ENCODE results near the gene RAB6A. TPM values are rescaled to one million over a fixed set of nuclear protein-coding genes. Genes with fewer than 3 reads are reported as not detected.

RAB6A gene
- total RNA-seq, 1 donor from 2014 or later: 185 TPM

DNA sequence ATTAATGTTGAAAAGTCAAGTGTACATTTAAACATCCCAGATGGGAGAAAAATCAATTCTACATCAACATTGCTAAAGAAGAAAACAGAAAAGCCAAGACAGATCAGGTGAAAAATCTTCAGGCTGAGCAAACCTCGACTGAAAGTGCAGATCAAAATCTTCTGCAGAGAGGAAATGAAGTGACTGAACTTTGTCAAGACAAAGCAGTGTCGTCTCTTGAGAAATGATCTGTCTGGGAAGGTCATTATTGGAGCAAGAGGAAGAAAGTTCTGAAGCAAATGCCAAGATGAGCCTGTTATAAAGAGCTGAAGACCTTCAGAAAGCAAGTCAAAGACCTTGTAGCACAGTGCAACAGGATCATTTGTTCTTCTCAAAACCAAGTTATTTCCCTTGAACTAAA is 120.3 kb downstream of the RAB6A start:
- DNase-seq (ENCODE audit: low spot score): no peak
- Mint-ChIP-seq H3K4me3 (ENCODE audit: unreplicated experiment) (no peak overlapping the region), H3K27me3 (ENCODE audit: low read depth) (no peaks in the 10 kb centered on the region), H3K27ac (ENCODE audit: unreplicated experiment) (no peak overlapping the region), H3K9me3 (ENCODE audit: low read depth) (no peaks in the 10 kb centered on the region), H3K36me3 (ENCODE audit: low read depth) (no peaks in the 10 kb centered on the region), H3K4me1 (ENCODE audit: low read depth) (no peaks in the 10 kb centered on the region)
- TF ChIP-seq, protein P1, sequence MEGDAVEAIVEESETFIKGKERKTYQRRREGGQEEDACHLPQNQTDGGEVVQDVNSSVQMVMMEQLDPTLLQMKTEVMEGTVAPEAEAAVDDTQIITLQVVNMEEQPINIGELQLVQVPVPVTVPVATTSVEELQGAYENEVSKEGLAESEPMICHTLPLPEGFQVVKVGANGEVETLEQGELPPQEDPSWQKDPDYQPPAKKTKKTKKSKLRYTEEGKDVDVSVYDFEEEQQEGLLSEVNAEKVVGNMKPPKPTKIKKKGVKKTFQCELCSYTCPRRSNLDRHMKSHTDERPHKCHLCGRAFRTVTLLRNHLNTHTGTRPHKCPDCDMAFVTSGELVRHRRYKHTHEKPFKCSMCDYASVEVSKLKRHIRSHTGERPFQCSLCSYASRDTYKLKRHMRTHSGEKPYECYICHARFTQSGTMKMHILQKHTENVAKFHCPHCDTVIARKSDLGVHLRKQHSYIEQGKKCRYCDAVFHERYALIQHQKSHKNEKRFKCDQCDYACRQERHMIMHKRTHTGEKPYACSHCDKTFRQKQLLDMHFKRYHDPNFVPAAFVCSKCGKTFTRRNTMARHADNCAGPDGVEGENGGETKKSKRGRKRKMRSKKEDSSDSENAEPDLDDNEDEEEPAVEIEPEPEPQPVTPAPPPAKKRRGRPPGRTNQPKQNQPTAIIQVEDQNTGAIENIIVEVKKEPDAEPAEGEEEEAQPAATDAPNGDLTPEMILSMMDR (IDR thresholded peaks at IDR 0.05): no peak

- H3K27me3 Mint-ChIP-seq (ENCODE audit: low read depth): no peaks in the 10 kb centered on the region
- no peaks in the 10 kb centered on the region for H3K4me1 Mint-ChIP-seq (ENCODE audit: low read depth)
- H3K36me3 Mint-ChIP-seq (ENCODE audit: low read depth): no peaks in the 10 kb centered on the region
- no peaks in the 10 kb centered on the region for H3K9me3 Mint-ChIP-seq (ENCODE audit: low read depth)
- H3K4me3 Mint-ChIP-seq (ENCODE audit: unreplicated experiment): no peak overlapping the region
- TF ChIP-seq, protein P1 (IDR thresholded peaks at IDR 0.05): no peak
- no peak for DNase-seq (ENCODE audit: low spot score)
- H3K27ac Mint-ChIP-seq (ENCODE audit: unreplicated experiment): no peak overlapping the region
Observed at GRCh38 chr11:73637012-73637411, 123.9 kb downstream of the RAB6A start.

DNA sequence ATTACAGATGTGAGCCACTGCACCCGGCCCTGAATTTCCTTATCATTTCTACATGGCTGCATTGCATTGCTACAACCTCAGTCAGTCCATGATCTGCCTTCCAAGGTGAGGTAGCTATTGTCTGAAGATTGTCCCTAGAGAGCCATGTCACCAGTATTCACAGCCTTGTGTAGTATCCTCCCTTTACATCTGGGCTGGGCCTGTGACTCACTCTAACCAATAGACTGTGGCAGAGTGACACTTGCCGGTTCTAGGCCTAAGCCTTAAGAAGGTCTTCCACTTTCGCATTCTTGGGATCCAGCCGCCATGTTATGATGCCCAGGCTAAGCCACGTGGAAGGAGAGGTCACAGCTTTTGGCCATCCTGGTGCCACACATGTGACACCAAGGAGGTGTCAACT is 124.6 kb downstream of the RAB6A start:
- Mint-ChIP-seq H3K4me3 (ENCODE audit: unreplicated experiment) (no peak overlapping the region), H3K27ac (ENCODE audit: unreplicated experiment) (no peak overlapping the region), H3K9me3 (ENCODE audit: low read depth) (no peaks in the 10 kb centered on the region), H3K4me1 (ENCODE audit: low read depth) (no peaks in the 10 kb centered on the region), H3K27me3 (ENCODE audit: low read depth) (no peaks in the 10 kb centered on the region), H3K36me3 (ENCODE audit: low read depth) (no peaks in the 10 kb centered on the region)
- no peak for DNase-seq (ENCODE audit: low spot score)
- TF ChIP-seq, protein P1 (IDR thresholded peaks at IDR 0.05): no peak

GRCh38 chr11:73635721-73636120 is 125.2 kb downstream of the RAB6A start:
- H3K36me3 Mint-ChIP-seq (ENCODE audit: low read depth): no peaks in the 10 kb centered on the region
- no peak overlapping the region for H3K27ac Mint-ChIP-seq (ENCODE audit: unreplicated experiment)
- H3K27me3 Mint-ChIP-seq (ENCODE audit: low read depth): no peaks in the 10 kb centered on the region
- no peak for DNase-seq (ENCODE audit: low spot score)
- H3K4me1 Mint-ChIP-seq (ENCODE audit: low read depth): no peaks in the 10 kb centered on the region
- TF ChIP-seq, protein P1 (IDR thresholded peaks at IDR 0.05): no peak
- H3K4me3 Mint-ChIP-seq (ENCODE audit: unreplicated experiment): no peak overlapping the region
- no peaks in the 10 kb centered on the region for H3K9me3 Mint-ChIP-seq (ENCODE audit: low read depth)

- Mint-ChIP-seq H3K27me3 (ENCODE audit: low read depth) (peaks cover 4% of the 10 kb centered on the region), H3K4me1 (ENCODE audit: low read depth) (no peaks in the 10 kb centered on the region), H3K9me3 (ENCODE audit: low read depth) (no peaks in the 10 kb centered on the region), H3K27ac (ENCODE audit: unreplicated experiment) (no peak overlapping the region), H3K4me3 (ENCODE audit: unreplicated experiment) (no peak overlapping the region), H3K36me3 (ENCODE audit: low read depth) (no peaks in the 10 kb centered on the region)
- DNase-seq (ENCODE audit: low spot score): no peak
- TF ChIP-seq, protein P1 (IDR thresholded peaks at IDR 0.05): no peak
Observed at GRCh38 chr11:73633999-73634398, 126.9 kb downstream of the RAB6A start.

All from chondrocyte (in vitro differentiated cells).